Activated T-helper 17 cell treated with anti-CD3 and anti-CD28 coated beads, Interleukin-2, amount 50 U/mL, for 72 hours (primary cell): ENCODE data around the gene CLASRP. TPM values are rescaled to one million over a fixed set of nuclear protein-coding genes. Genes with fewer than 3 reads are reported as not detected.

Experiments
- ATAC-seq: fragments of 150-1000 bp; cut with Tn5 transposase; replicated peaks from 2 replicates; pipeline ENCODE4 v1.10.0; 2021; ENCODE audit warnings: mild to moderate bottlenecking, moderate library complexity
- H3K27ac Mint-ChIP-seq: one replicate; pipeline ENCODE4 v1.8.0; 2022; ENCODE audit warnings: mixed read lengths
- H3K27me3 Mint-ChIP-seq: one replicate; pipeline ENCODE4 v1.8.0; 2022; ENCODE audit warnings: mixed read lengths
- H3K36me3 Mint-ChIP-seq: one replicate; pipeline ENCODE4 v1.8.0; 2022; ENCODE audit warnings: low read depth, mild to moderate bottlenecking, mixed read lengths
- H3K4me1 Mint-ChIP-seq: one replicate; pipeline ENCODE4 v1.8.0; 2022; ENCODE audit warnings: mixed read lengths
- H3K4me3 Mint-ChIP-seq: one replicate; pipeline ENCODE4 v1.8.0; 2022; ENCODE audit warnings: mild to moderate bottlenecking, mixed read lengths
- H3K9me3 Mint-ChIP-seq: one replicate; pipeline ENCODE4 v1.8.0; 2022; ENCODE audit warnings: mixed read lengths
- total RNA-seq, 2 donors: library from RNA; stranded (reverse); gene quantifications; one replicate each; pipeline ENCODE4 v1.2.3, GENCODE V29; 2022

CLASRP gene
- total RNA-seq, 2 donors from 2014 or later, result 87.5 TPM

GRCh38 chr19:45076851-45077730, 38.2 kb downstream of the CLASRP start:
- Mint-ChIP-seq H3K4me3 (peak overlapping the region; percentile 82), H3K9me3 (no peaks in the 10 kb centered on the region), H3K27ac (peak overlapping the region; percentile 41), H3K27me3 (no peaks in the 10 kb centered on the region), H3K4me1 (peaks cover 21% of the 10 kb centered on the region), H3K36me3 (peaks cover 30% of the 10 kb centered on the region)
- no peak for ATAC-seq

- no peak for ATAC-seq
- Mint-ChIP-seq H3K36me3 (peaks cover 45% of the 10 kb centered on the region), H3K9me3 (no peaks in the 10 kb centered on the region), H3K4me1 (peaks cover 24% of the 10 kb centered on the region), H3K4me3 (peak overlapping the region; percentile 98), H3K27me3 (no peaks in the 10 kb centered on the region), H3K27ac (peak overlapping the region; percentile 22)
Measured at GRCh38 chr19:45078390-45079062, 39.7 kb downstream of the CLASRP start.

GRCh38 chr19:45079063-45079910, 40.4 kb downstream of the CLASRP start, which contains the start of gene GEMIN7:
GEMIN7 (plus strand) TSS chr19:45079260; CDS start chr19:45090115, 10,855 bp downstream.
- Mint-ChIP-seq H3K27me3 (no peaks in the 10 kb centered on the region), H3K9me3 (no peaks in the 10 kb centered on the region), H3K4me3 (peak within 1 kb of the TSS; percentile 98), H3K27ac (peak within 1 kb of the TSS; percentile 98), H3K36me3 (peaks cover 47% of the 10 kb centered on the region), H3K4me1 (peaks cover 24% of the 10 kb centered on the region)
- peak; percentile 64 for ATAC-seq

GRCh38 chr19:45079911-45080370, 41.1 kb downstream of the CLASRP start:
- peaks cover 24% of the 10 kb centered on the region for H3K4me1 Mint-ChIP-seq
- peaks cover 49% of the 10 kb centered on the region for H3K36me3 Mint-ChIP-seq
- H3K27ac Mint-ChIP-seq, result peak overlapping the region; percentile 98
- H3K9me3 Mint-ChIP-seq, result no peaks in the 10 kb centered on the region
- no peak for ATAC-seq
- H3K27me3 Mint-ChIP-seq, result no peaks in the 10 kb centered on the region
- peak overlapping the region; percentile 98 for H3K4me3 Mint-ChIP-seq

- no peak for ATAC-seq
- peak overlapping the region; percentile 98 for H3K27ac Mint-ChIP-seq
- peak overlapping the region; percentile 98 for H3K4me3 Mint-ChIP-seq
- H3K36me3 Mint-ChIP-seq, result peaks cover 68% of the 10 kb centered on the region
- H3K4me1 Mint-ChIP-seq, result peaks cover 18% of the 10 kb centered on the region
- H3K27me3 Mint-ChIP-seq, result no peaks in the 10 kb centered on the region
- no peaks in the 10 kb centered on the region for H3K9me3 Mint-ChIP-seq
Measured at GRCh38 chr19:45082170-45082569, 43.3 kb downstream of the CLASRP start.

- H3K9me3 Mint-ChIP-seq, result no peaks in the 10 kb centered on the region
- H3K36me3 Mint-ChIP-seq, result peaks cover 87% of the 10 kb centered on the region
Measured at GRCh38 chr19:45086480-45086879, 47.6 kb downstream of the CLASRP start.

GRCh38 chr19:45087531-45087930, 48.7 kb downstream of the CLASRP start:
- H3K9me3 Mint-ChIP-seq, result no peaks in the 10 kb centered on the region
- peak; percentile 12 for ATAC-seq
- H3K4me3 Mint-ChIP-seq, result peak overlapping the region; percentile 30
- peaks cover 18% of the 10 kb centered on the region for H3K4me1 Mint-ChIP-seq
- H3K27me3 Mint-ChIP-seq, result no peaks in the 10 kb centered on the region
- H3K27ac Mint-ChIP-seq, result peak overlapping the region; percentile 63
- H3K36me3 Mint-ChIP-seq, result peaks cover 87% of the 10 kb centered on the region

More at GRCh38 chr19:45086480-45086879, 47.6 kb downstream of the CLASRP start:
- peaks cover 20% of the 10 kb centered on the region for H3K4me1 Mint-ChIP-seq
- no peak for ATAC-seq
- H3K4me3 Mint-ChIP-seq, result no peak overlapping the region
- H3K27ac Mint-ChIP-seq, result no peak overlapping the region
- H3K27me3 Mint-ChIP-seq, result no peaks in the 10 kb centered on the region

GRCh38 chr19:45090034-45090433, 51.2 kb downstream of the CLASRP start:
- H3K36me3 Mint-ChIP-seq, result peaks cover 96% of the 10 kb centered on the region
- no peak for ATAC-seq
- peaks cover 36% of the 10 kb centered on the region for H3K4me1 Mint-ChIP-seq
- H3K27ac Mint-ChIP-seq, result no peak overlapping the region
- H3K4me3 Mint-ChIP-seq, result no peak overlapping the region
- no peaks in the 10 kb centered on the region for H3K9me3 Mint-ChIP-seq
- no peaks in the 10 kb centered on the region for H3K27me3 Mint-ChIP-seq

- H3K27ac Mint-ChIP-seq, result no peak overlapping the region
- no peaks in the 10 kb centered on the region for H3K27me3 Mint-ChIP-seq
- ATAC-seq, result no peak
- peaks cover 36% of the 10 kb centered on the region for H3K4me1 Mint-ChIP-seq
- peak overlapping the region; percentile 98 for H3K4me3 Mint-ChIP-seq
- no peaks in the 10 kb centered on the region for H3K9me3 Mint-ChIP-seq
- peaks cover 91% of the 10 kb centered on the region for H3K36me3 Mint-ChIP-seq
Measured at GRCh38 chr19:45090606-45091005, 51.8 kb downstream of the CLASRP start.

GRCh38 chr19:45091031-45091923, 52.4 kb downstream of the CLASRP start:
- H3K9me3 Mint-ChIP-seq, result no peaks in the 10 kb centered on the region
- H3K36me3 Mint-ChIP-seq, result peaks cover 87% of the 10 kb centered on the region
- H3K4me3 Mint-ChIP-seq, result peak overlapping the region; percentile 98
- no peaks in the 10 kb centered on the region for H3K27me3 Mint-ChIP-seq
- peaks cover 43% of the 10 kb centered on the region for H3K4me1 Mint-ChIP-seq
- H3K27ac Mint-ChIP-seq, result peak overlapping the region; percentile 97
- peak; percentile 86 for ATAC-seq

GRCh38 chr19:45092747-45093678, 54.2 kb downstream of the CLASRP start, which contains the start of gene PPP1R37:
PPP1R37 (plus strand) TSS chr19:45093179; CDS start chr19:45093326, 147 bp downstream.
- H3K27ac Mint-ChIP-seq, result peak within 1 kb of the TSS; percentile 97

GRCh38 chr19:45094137-45094536, 55.3 kb downstream of the CLASRP start:
- H3K27me3 Mint-ChIP-seq, result no peaks in the 10 kb centered on the region
- peak overlapping the region; percentile 97 for H3K27ac Mint-ChIP-seq
- ATAC-seq, result no peak
- H3K4me1 Mint-ChIP-seq, result peaks cover 49% of the 10 kb centered on the region
- peak overlapping the region; percentile 98 for H3K4me3 Mint-ChIP-seq
- H3K9me3 Mint-ChIP-seq, result no peaks in the 10 kb centered on the region
- H3K36me3 Mint-ChIP-seq, result peaks cover 66% of the 10 kb centered on the region

More at GRCh38 chr19:45092747-45093678, 54.2 kb downstream of the CLASRP start, which contains the start of gene PPP1R37:
- H3K9me3 Mint-ChIP-seq, result no peaks in the 10 kb centered on the region
- peaks cover 49% of the 10 kb centered on the region for H3K4me1 Mint-ChIP-seq
- H3K36me3 Mint-ChIP-seq, result peaks cover 77% of the 10 kb centered on the region
- peak within 1 kb of the TSS; percentile 98 for H3K4me3 Mint-ChIP-seq
- peak; percentile 77 for ATAC-seq
- H3K27me3 Mint-ChIP-seq, result no peaks in the 10 kb centered on the region
